Measurements from ENCODE around the gene CHAC1.
"Not testable (repeated sequence)": the region's sequence is repeated elsewhere in the genome, so short reads cannot be mapped to it uniquely, and the experiment has no call there.

Gene CHAC1

DNA sequence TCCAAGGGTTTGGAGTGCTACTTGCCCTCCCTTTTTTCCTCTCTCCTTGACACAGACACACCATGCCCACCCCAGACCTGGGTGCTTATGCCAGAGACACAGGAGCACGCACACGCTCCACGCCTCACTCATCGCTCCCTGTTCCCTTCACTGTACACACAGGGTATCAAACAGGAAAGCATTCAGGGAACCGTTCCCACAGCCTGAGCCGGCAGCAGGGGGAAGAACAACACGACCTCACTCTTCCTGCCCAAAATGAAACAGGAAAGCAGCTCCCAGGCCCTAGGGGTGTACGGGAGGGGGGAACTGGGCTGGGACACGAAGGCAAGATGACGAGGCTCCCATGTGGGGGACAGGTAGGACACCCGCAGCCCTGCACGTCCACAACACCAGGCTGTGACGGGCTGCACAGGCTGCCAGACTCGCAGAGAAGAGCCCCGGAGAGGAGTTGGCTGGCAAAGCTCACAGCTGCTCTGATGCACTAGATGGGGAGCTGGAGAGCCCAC, 12.9 kb upstream of the CHAC1 start:
- DNase-seq: no peak

DNA sequence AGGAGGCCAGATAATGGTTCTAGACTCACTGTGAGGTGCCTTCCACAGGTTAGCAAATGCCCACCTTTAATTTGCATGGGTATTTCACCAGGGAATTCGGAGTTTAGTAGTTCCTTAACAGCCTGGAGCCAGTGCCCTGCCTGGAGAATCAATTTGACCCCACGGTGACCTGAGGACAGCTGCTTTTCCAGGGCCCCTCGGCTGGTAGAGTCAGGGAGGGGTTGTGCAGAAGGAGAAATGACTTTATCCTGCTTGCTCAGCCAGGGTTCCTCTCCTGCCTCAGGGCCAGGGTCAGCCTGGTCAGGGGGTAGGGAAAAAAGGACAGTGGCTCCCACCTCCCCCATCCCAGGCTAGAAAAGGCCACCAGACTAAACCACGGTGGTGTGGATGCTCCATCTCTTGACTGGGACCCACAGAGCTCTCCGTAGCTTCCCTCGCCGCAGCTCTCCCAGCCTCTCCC, 12.2 kb upstream of the CHAC1 start:
- no peak for DNase-seq

DNA sequence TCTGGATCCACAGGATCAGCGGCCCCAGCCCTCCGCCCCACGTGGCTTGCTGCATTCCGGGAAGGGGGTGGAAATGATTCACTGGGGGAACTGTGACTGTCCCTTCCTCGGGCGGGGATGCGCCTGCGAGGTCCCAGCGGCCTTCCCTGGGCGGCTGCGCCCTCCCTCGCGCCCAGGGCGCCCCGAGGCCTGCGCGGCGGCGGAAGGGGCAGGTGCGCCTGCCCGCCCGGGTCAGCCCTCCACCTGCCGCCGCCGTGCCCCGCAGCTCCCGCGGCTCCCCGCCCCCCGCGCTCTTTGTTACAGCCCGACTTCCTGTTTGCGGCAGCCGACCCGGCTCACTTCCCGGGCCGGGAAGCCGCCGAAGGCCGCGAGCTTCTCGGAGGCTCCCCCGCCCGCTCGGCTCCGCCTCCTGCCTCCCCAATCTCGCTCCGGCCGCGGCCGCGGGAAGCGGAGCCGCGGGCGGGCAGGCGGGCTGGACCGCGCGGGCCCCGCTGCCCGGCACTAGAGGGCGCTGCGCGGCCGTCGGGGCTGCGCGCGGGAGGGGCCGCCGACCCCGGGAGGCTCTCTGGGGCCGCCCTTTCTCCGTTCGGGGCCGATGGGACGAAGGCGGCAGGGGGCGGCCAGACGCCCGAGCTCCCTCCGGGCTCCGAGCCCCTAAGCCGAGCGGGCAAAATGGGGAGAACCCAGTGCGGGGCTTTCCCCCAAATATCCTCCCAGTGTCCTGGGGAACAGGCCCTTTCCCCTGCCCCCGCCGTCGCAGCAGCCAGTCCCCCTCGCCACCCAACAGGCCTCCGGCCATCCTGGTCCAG, 11.5 kb upstream of the CHAC1 start:
- DNase-seq: no peak

DNA sequence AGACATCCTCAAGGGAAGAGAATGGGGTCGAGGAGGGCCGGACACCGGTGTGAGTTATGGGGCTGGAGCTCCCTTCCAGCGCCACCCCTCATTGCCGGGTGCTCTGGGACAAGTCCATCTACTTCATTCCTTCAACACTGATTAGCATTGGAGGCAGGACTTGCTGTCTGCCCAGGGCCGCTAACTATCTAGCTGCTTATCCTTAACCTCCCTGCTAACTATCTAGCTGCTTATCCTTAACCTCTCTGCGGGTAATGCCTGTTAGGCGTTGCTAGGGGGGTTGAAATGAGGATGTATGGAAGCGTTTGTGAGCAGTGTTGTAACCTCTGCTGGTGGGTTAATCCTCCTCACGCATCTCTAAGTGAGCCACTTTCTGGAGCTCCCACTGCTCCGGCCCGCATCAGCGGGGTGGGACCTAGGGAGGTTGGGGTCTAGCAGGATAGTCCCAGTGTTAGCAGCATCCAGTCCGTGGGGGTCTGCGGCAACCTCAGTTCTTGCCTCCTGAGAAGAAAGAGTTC, 10.9 kb upstream of the CHAC1 start:
- no peak for DNase-seq

DNA sequence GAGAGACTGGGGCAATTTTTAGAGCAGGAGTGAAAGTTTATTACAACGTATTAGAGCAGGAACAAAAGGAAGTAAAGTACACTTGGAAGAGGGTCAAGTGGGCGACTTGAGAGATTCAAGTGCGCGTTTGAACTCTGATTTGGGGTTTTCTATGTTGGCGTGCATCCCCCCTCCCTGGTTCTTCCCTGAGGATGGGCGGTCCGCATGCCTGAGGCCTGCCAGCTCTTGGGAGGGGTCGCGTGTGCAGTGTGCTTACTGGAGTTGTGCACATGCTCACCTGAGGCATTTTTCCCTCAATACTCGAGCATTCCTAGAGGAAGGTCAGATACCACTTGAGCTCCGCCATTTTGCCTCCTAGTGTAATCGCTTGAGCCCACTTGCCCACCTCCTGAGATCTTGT, 10.4 kb upstream of the CHAC1 start:
- DNase-seq: no peak

DNA sequence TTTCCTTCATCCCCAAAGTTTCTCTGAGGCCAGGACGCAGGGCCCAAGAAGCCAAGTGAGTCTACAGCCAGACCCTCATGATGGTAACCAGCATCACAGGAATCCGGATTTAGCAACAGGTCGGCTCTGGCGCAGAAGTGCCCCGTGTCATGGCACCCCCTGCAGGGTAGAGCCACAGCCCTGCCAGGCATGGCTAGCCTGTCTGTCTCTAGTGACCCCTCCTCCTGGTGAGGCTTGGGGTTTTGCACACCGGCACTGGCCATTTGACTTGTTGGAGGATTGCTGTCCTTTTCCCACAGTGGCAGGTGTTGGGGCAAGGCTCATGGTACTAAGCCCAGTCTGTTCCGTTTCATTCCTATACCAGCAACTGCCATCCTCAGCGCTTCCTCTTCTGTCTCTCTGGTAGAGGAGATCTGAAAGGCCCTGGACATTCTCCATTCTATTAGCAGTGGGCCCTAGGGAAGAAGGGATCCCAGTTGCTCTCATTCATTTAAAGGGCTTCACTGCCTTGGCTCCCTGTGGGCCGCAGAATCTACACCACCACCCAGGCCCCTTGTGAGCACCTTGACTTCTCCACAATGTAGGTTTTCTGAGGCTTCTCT, 9.4 kb upstream of the CHAC1 start:
- DNase-seq: no peak

DNA sequence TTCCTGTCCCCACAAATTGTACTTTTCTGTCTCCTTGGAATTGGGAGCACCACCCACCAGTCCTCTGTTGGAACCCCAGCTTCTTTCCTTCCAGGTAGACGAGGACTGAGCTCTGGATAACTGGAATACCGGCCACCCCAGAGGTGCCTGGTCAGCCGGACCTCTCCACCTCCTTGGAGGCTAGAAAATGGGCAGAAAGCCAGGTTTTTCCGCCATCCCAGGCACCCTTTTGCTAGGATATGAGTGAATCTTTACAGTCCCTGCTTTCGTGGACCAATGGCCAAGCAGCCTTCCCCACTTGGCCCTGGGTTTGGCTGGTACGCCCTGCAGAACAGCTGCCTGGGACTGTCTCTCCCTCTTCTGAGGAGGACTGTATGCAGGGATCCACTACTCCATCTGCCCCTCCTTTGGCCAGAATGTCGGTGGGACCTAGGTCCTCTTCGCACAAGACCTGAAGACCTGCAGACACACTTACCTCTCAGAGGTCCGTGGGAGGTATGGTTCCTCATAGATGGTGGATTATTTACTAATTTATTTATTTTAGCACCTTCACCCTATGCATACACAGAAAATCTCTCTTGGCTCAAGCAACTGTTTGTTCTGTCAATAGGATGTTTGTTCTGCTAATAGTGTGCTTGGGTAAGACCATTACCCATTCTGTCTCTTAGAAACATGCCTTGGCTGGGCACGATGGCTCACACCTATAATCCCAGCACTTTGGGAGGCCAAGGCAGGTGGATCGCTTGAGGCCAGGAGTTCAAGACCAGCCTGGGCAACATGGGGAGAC, 8.6 kb upstream of the CHAC1 start:
- DNase-seq: no peak

DNA sequence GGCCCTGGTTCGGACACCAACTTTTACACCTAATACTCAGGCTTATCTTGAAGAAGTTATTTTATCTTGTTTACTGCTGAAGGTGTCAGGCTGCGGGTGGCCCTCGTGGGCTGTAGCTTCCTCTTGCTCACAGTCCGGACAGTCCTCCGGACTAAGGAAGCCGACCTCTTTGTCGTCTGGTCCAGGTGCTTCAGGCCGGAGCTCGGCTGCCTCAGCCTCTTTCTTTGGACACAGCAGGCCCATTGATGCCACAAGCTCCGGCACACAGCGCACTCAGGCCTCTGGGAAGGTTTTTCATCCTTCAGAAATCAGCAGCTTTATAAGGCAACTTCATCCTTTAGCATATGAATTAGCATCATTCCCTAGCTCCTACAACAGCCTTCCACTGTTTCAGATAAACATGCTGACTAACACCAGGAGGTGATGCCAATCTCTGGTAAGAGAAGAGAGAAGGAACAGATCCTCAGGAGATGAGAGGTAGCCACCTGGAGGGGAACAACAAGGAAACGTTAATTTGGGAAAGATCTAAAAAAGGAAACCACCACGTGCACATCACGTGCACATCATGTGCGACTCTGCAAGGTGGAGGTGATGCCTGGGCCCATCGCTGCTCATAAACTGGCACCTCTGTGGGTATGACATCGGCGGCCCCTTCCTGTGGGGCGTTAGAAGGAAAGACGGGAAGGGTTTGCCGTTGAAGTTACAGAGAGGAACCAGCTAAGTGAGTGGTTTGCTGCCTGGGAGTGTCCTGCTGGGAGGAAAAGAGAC, 4.4 kb upstream of the CHAC1 start:
- no peak for DNase-seq

DNA sequence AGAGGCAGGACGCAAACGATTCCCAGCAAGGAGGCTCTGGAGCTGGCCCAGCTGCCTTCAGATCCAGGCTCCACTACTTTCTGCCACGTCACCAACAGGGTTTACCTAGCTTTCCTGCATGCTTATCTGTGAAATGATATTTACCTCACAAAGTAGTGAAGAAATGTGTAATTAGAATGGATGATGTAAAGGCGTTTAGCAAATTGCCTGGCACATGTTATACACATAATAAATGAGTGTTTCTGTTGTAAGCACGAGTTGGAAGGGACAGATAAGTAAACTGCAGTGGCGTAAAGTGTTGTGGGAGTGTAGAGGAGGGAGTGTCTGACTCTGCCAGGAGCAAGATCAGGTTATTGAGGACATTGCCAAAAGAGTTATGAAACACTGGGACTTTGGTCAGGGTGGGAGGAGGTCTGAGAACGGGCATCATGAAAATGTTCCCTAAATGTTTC, 3.5 kb upstream of the CHAC1 start:
- no peak for DNase-seq

DNA sequence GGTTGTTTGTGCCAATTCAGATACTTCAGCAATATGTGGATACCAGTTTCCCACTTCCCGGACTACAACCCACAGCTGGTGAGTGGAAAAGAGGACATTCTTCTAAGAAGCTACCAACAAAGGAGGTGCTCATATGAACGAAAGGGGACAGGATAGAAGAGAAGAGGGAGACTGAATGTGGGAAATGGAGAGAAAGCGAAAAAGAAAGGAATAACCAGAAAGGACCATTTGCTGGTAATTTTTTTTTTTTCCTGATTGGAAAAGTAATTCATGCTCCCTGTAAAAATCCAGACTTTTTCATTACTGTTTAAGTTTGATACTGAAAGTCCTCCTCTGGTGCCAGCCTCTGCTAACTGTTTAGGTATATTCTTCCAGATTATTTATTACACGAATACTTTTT, 1.5 kb upstream of the CHAC1 start:
- no peak for DNase-seq

DNA sequence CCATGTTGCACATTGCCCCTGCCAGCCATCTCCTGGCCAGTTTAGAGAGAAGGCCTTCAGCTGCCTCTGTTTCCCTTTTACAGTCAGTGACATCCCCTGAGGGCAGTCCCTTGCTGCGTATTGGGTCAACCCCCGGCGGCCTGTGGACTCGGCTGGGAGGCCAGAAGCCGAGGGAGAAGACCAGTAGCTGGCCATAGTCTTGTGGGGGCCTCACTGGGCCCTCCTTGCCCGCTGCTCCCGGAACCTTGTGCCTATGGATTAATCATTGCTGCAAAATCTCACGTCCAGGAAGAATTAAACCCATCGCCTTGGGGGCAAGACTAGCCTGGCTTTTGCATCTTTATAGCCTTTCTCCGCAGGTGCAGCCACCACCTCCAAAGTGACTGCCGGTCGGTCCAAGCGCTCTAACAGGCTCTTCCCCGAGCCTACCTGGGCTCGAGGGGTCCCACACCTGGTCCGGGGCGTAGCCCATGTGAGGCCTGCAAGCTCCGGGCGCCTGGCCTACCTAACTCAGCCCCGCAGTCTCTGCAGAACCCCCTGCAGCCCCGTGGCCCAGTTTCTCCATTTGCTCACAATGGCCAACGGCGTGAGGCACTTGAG, 870 bp upstream of the CHAC1 start:
- no peak for DNase-seq

DNA sequence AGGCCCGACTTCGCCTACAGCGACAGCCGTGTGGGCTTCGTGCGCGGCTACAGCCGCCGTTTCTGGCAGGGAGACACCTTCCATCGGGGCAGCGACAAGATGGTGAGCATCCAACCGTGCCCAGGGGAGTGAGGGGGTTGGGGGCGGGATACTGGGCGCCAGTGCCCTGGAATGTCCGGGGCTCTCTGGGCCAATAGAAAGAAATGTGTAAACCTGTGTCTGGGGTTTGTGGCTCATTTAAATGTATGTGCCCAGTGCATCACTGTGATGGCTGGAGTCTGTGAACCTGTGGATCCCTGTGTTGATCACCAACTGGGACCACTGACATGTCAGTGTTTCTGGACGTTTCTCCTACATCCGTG, 423 bp downstream of the CHAC1 start:
- DNase-seq: no peak

DNA sequence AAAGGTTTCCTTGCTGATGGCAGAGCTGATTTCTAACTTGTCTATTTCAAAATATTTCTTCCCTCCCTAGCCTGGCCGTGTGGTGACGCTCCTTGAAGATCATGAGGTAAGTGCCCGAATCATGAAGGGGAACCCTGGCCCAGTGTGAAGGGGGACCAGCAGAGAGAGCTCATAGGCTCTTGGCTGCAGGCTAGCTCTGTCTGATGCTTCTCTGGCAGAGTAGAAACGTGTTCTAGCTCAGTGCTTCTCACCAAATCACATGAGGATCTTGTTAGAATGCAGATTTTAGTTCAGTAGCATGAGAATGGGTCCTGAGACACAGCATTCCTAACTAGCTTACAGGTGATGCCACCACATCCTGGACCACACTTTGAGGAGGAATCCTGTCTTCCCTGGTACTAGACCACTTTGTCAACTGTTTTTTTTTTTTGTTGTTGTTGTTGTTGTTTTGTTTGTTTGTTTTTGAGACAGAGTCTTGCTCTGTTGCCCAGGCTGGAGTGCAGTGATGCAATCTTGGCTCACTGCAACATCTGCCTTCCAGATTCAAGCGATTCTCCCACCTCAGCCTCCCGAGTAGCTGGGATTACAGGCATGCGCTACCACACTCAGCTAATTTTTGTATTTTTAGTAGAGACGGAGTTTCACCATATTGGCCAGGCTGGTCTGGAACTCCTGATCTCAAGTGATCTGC, 1.0 kb downstream of the CHAC1 start:
- not testable (repeated sequence) for DNase-seq

DNA sequence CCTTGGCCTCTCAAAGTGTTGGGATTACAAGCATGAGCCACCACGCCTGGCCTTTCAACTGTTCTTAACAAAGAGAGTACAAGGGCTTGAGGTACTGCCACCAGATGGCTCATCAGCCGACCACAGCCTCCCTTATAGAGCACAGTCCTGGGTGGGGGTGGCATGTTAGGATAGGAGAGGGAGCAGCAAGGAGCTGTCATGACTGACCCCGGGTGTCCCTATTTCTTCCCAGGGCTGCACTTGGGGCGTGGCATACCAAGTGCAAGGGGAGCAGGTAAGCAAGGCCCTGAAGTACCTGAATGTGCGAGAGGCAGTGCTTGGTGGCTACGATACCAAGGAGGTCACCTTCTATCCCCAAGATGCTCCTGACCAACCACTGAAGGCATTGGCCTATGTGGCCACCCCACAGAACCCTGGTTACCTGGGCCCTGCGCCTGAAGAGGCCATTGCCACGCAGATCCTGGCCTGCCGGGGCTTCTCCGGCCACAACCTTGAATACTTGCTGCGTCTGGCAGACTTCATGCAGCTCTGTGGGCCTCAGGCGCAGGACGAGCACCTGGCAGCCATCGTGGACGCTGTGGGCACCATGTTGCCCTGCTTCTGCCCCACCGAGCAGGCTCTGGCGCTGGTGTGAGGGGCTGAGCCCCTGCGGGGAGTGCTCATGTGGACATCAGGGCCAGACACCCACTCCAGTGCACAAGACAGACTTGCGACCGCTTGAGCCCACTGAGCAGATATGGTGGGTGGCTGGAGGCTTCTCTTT, 2.1 kb downstream of the CHAC1 start:
- no peak for DNase-seq

DNA sequence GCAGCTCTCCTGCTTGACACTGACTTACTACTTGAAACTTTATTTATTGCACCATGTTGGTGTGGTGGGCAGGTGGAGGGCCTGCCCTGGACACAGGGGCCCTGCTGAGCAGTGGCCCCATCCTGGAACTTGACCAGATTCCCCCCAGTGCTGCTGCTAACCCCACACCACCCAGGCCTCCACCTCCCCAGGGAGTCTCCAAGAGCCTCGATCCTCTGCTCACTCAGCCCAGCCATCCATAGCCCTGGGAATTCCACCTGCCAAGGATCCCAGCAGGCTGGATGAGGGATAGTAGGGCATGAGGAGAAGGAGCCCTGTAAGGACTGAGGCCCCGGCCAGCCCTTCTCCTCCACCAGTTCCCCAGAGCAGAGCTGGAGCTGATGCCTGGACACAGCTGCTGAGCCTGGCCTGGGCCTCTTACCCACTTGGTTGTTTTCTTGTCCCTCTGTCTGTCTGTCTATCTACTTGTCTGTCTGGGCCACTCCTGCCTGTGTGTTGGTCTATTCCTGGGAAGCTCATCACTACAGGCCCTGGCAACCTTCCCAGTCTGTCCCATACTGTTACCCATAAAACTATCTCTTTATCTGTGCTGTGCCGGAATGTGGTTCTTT, 2.8 kb downstream of the CHAC1 start:
- DNase-seq: no peak

DNA sequence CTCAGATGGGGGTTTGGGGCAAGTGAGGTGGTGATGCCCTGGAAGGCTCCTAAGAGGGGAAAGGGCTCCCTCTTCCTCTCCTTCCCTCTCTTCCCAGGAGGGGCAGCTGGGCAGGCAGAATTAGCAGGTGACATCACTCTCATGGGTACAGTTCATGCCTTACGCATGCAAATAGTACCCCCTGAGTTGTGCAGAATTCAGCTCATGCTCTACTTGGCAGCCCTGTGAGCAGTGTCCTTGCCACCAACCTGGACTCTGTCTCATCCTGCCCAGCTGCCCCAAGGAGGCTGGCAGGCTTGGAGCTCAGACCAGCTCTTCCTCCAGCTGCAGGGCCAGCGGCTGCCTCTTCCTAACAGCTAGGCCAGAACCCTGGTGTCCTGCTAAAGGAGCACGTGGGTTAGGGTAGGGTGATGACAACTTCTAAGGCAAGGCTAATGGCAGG, 3.3 kb downstream of the CHAC1 start:
- DNase-seq: no peak

DNA sequence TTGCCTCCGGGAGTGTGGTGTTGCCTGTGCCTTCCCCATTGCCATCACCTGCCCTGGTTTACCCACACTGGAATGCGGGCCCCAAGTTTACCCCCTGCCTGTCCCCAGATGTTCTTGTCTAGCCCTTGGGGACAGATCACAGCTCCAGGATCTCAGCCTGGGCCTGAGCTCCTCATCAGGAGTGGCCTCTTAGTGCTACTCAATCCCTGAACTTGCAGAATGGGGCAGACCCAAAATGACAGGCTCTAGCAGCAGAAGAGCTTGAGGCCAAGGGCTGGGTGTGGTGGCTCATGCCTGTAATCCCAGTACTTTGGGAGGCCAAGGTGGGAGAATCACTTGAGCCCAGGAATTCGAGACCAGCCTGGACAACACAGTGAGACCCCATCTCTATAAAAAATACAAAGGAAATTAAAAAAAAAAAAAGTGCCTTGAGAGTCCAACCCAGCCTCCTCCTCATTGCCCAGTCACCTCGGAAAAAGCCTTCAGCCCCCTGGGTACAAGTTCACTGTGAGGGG, 3.8 kb downstream of the CHAC1 start:
- no peak for DNase-seq

DNA sequence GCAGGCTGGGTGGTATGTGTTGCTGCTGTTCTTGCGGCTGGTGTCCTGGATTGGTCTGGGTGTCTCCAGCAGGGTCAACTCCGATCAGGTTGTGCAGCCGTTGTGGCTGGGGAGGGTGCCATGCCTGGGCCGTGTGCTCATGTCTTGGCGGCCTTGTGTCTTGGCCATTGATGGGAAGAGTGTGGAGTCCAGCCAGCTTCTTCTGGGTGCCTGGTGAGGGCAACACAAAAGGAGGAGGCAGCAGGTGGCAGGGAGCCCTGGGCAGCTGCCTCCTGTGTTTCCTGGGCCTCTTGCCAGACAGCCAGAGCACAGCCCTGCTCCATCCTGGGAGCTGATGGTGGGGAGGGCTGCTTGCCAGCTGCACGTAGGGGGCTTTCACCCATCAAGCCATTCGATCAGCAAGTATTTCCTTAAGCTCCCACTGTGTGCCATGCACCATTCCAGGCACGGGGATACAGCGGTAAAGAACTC, 4.3 kb downstream of the CHAC1 start:
- peak; percentile 47 for DNase-seq

DNA sequence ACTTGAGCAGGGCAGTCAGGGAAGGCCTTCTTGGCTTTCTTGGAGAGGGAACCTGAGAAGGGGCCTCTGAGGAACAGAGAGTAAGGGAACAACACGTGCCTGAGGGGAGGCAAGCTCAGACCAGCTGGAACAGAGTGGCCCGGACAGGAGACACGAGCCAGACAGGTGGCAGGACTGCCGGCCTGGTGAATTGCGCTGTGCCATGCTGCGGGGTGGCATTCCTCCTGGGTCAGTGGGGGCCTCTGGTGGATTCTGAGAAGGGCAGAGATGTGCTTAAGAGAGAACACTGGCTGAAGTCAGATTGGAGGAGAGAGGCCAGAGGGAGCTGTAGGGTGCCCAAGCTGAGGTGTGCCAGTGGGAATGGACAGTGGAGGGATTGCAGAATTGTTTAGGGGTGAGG, 4.9 kb downstream of the CHAC1 start:
- no peak for DNase-seq

DNA sequence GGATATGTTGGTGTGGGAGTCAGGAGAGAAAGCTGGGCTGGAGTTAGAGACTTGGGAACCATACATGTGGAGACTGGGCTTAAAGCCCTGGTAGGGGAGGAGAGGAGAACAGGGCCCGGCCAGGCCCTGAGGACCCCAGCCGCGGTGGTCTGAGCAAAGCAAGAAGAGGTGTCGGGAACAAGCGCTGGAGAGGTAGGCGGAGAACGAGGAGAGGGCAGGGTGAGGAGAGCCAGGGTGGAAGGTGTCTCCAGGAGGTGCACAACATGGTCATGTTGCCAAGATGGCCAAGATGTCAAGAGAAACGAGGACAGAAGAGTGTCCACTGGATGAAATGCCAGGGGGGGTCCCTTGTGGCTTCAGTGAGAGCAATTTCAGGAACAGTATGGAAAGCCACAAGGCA, 5.5 kb downstream of the CHAC1 start:
- no peak for DNase-seq
